HEK293 (cell line): ENCODE data around the gene SLC5A12.

Experiments used
- CTCF ChIA-PET: fragments of 350-600 bp; formaldehyde crosslinking; extraction: SDS; loops from one replicate; lab custom pipeline; 2021; ENCODE audit warnings: antibody characterized with exemption; lab: Yijun Ruan, JAX
- POLR2A ChIA-PET: fragments of 300-600 bp; formaldehyde crosslinking; extraction: SDS; loops from one replicate; lab custom pipeline; 2020; ENCODE audit warnings: antibody characterized with exemption, inconsistent platforms; lab: Yijun Ruan, JAX
- H3K27ac ChIP-seq: fragments of 200-500 bp; sonication (Bioruptor generic); 2 replicates; pipeline ENCODE4 v1.5.1; 2014; ENCODE audit warnings: low read depth, low read length, control low read depth, inconsistent platforms; ENCODE audit errors: extremely low read depth
- H3K36me3 ChIP-seq, 2 experiments: fragments of 200-500 bp in 1 of 2; sonication (Bioruptor generic) in 1 of 2; 1 replicate in 1 of 2; 2 replicates in 1 of 2; pipeline ENCODE4 v1.5.1; 2014 to 2017; ENCODE audit warnings: inconsistent platforms in 2 of 2, low read length in 2 of 2; ENCODE audit not compliant: control insufficient read depth in 2 of 2, insufficient read depth in 1 of 2
- H3K4me1 ChIP-seq: fragments of 200-500 bp; sonication (Bioruptor generic); 2 replicates; pipeline ENCODE4 v1.5.1; 2014; ENCODE audit warnings: mild to moderate bottlenecking, low read length, inconsistent platforms; ENCODE audit not compliant: control insufficient read depth, insufficient read depth
- H3K4me3 ChIP-seq: 2 replicates; pipeline ENCODE4 v1.5.1; 2011; ENCODE audit warnings: low read depth, mild to moderate bottlenecking, control low read depth, low read length, moderate library complexity
- H3K9me3 ChIP-seq: fragments of 200-500 bp; sonication (Bioruptor generic); 2 replicates; pipeline ENCODE4 v1.5.1; 2014; ENCODE audit warnings: low read depth, low read length, inconsistent platforms; ENCODE audit not compliant: control insufficient read depth, insufficient read depth
- BCL11A ChIP-seq: fragments of 450-650 bp; formaldehyde crosslinking; IDR thresholded peaks from 2 replicates; pipeline ENCODE4 v1.5.1; 2016; ENCODE audit warnings: low read depth, missing biosample characterization, missing genetic modification characterization
- GLIS2 ChIP-seq: fragments of 450-650 bp; formaldehyde crosslinking; IDR thresholded peaks from 2 replicates; pipeline ENCODE4 v1.5.1; 2016; ENCODE audit warnings: missing biosample characterization, missing genetic modification characterization
- HOXA7 ChIP-seq: sonication (generic); formaldehyde crosslinking; IDR thresholded peaks from 2 replicates; pipeline ENCODE4 v1.8.1; 2022; ENCODE audit warnings: missing genetic modification reagents, borderline replicate concordance
- OSR2 ChIP-seq: fragments of 450-650 bp; formaldehyde crosslinking; IDR thresholded peaks from 2 replicates; pipeline ENCODE4 v1.5.1; 2016; ENCODE audit warnings: missing biosample characterization, missing genetic modification characterization
- SP2 ChIP-seq: fragments of 450-650 bp; formaldehyde crosslinking; IDR thresholded peaks from 2 replicates; pipeline ENCODE4 v1.5.1; 2016; ENCODE audit warnings: missing biosample characterization, missing genetic modification characterization
- SP7 ChIP-seq: fragments of 450-650 bp; formaldehyde crosslinking; IDR thresholded peaks from 2 replicates; pipeline ENCODE4 v1.5.1; 2016; ENCODE audit warnings: missing biosample characterization, missing genetic modification characterization
- ZBTB21 ChIP-seq: fragments of 450-650 bp; formaldehyde crosslinking; IDR thresholded peaks from 2 replicates; pipeline ENCODE4 v1.5.1; 2017; ENCODE audit warnings: missing biosample characterization, missing genetic modification characterization
- ZBTB48 ChIP-seq: fragments of 450-650 bp; formaldehyde crosslinking; IDR thresholded peaks from 2 replicates; pipeline ENCODE4 v1.5.1; 2016; ENCODE audit warnings: missing biosample characterization, missing genetic modification characterization
- ZFHX2 ChIP-seq: fragments of 450-650 bp; formaldehyde crosslinking; conservative IDR thresholded peaks from 2 replicates; pipeline ENCODE4 v1.5.1; 2016; ENCODE audit warnings: missing biosample characterization, missing genetic modification characterization
- ZNF112 ChIP-seq: fragments of 450-650 bp; formaldehyde crosslinking; IDR thresholded peaks from 2 replicates; pipeline ENCODE4 v1.5.0; 2017; ENCODE audit warnings: missing biosample characterization, missing genetic modification characterization
- ZNF274 ChIP-seq, 2 experiments: fragments of 200-500 bp in 1 of 2; fragments of 450-650 bp in 1 of 2; sonication (Bioruptor generic) in 1 of 2; formaldehyde crosslinking in 1 of 2; IDR thresholded peaks; 2 replicates each; pipeline versions ENCODE4 v1.5.1 to v1.6.1; 2014 to 2016; ENCODE audit warnings: borderline replicate concordance in 1 of 2, inconsistent platforms in 1 of 2, low read length in 1 of 2, missing biosample characterization in 1 of 2, missing genetic modification characterization in 1 of 2
- ZNF37A ChIP-seq: fragments of 450-650 bp; IDR thresholded peaks from 2 replicates; pipeline ENCODE4 v1.5.1; 2018; ENCODE audit warnings: missing biosample characterization, missing genetic modification characterization
- ZNF416 ChIP-seq: fragments of 450-650 bp; formaldehyde crosslinking; IDR thresholded peaks from 2 replicates; pipeline ENCODE4 v1.5.1; 2016; ENCODE audit warnings: missing biosample characterization, missing genetic modification characterization
- ZNF473 ChIP-seq: fragments of 450-650 bp; formaldehyde crosslinking; IDR thresholded peaks from 2 replicates; pipeline ENCODE4 v1.5.1; 2017; ENCODE audit warnings: missing biosample characterization, missing genetic modification characterization
- ZNF521 ChIP-seq: fragments of 450-650 bp; formaldehyde crosslinking; IDR thresholded peaks from 2 replicates; pipeline ENCODE4 v1.5.1; 2017; ENCODE audit warnings: missing biosample characterization, mild to moderate bottlenecking, missing genetic modification characterization
- ZNF621 ChIP-seq: fragments of 450-650 bp; formaldehyde crosslinking; IDR thresholded peaks from 2 replicates; pipeline ENCODE4 v1.5.1; 2017; ENCODE audit warnings: missing biosample characterization, missing genetic modification characterization
- ZNF623 ChIP-seq: fragments of 450-650 bp; formaldehyde crosslinking; IDR thresholded peaks from 2 replicates; pipeline ENCODE4 v1.5.1; 2016; ENCODE audit warnings: missing biosample characterization, missing genetic modification characterization
- ZNF654 ChIP-seq: fragments of 450-650 bp; formaldehyde crosslinking; IDR thresholded peaks from 2 replicates; pipeline ENCODE4 v1.5.1; 2016; ENCODE audit warnings: low read depth, missing biosample characterization, missing genetic modification characterization
- ZNF660 ChIP-seq: fragments of 450-650 bp; IDR thresholded peaks from 2 replicates; pipeline ENCODE4 v1.5.1; 2018; ENCODE audit warnings: missing biosample characterization, mild to moderate bottlenecking, missing genetic modification characterization
- ZNF830 ChIP-seq: fragments of 450-650 bp; IDR thresholded peaks from 2 replicates; pipeline ENCODE4 v1.5.0; 2018; ENCODE audit warnings: missing biosample characterization, missing genetic modification characterization, low read depth, mild to moderate bottlenecking, moderate library complexity
- TF ChIP-seq, protein P1 (sequence below): fragments of 450-650 bp; IDR thresholded peaks from 2 replicates; pipeline ENCODE4 v1.5.1; 2018; ENCODE audit warnings: missing biosample characterization, mild to moderate bottlenecking, missing genetic modification characterization
- TF ChIP-seq, protein P2 (sequence below): fragments of 450-650 bp; formaldehyde crosslinking; IDR thresholded peaks from 2 replicates; pipeline ENCODE4 v1.5.1; 2016; ENCODE audit warnings: missing biosample characterization, missing genetic modification characterization
- TF ChIP-seq, protein P3 (sequence below): fragments of 450-650 bp; formaldehyde crosslinking; IDR thresholded peaks from 2 replicates; pipeline ENCODE4 v1.5.1; 2016; ENCODE audit warnings: missing biosample characterization, missing genetic modification characterization

SLC5A12 gene

DNA sequence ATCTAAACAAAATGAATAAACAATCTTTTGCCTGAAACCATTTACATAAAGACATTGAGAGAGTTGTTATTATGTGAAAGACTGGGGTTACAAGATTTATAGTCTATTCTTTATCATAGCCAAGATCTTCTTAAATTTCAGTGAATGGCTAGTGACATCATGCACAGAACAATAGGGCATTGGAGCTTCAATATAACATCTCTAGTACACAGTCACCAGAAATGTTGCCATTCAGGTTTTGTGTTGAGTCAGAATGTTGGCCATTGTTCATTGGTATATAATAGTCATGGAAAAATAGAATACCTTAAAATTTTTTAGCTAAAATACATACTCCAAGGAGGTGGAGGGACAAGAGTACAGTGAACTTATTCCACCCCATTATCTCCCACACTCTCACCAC is 44.3 kb downstream of the SLC5A12 start:
- TF ChIP-seq ZNF37A (tag by site-specific recombination) (no peak), ZNF112 (tag by site-specific recombination) (no peak), BCL11A (no peak), ZNF621 (tag by site-specific recombination) (no peak), HOXA7 (CRISPR knock-in tag) (no peak)
- H3K4me3 ChIP-seq, result no peak overlapping the region
- H3K9me3 ChIP-seq, result no peaks in the 10 kb centered on the region
- ChIA-PET CTCF (no interaction called here), POLR2A (no interaction called here)
- no peak overlapping the region for H3K27ac ChIP-seq
- no peaks in the 10 kb centered on the region for H3K36me3 ChIP-seq
- H3K4me1 ChIP-seq, result no peaks in the 10 kb centered on the region

DNA sequence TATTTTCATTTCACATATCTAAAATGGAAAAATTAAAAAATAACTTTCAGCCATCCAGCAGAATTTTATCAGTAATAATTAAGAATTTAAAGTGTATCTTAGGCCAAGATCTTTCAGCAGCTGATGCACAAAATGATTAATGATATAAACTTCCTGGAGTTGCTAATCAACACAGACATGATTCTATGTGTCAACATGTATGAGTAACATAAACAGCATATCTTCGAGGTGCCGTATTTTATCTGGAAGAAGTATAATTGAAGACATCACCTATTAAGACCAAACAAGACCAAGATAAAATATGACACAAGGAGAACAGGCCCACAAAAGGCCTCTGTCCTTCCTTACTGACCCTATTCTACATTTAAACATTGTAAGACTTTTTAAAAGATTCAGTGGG is 45.2 kb downstream of the SLC5A12 start:
- no peak overlapping the region for H3K27ac ChIP-seq
- H3K4me3 ChIP-seq, result no peak overlapping the region
- ChIA-PET POLR2A (no interaction called here), CTCF (no interaction called here)
- no peaks in the 10 kb centered on the region for H3K4me1 ChIP-seq
- no peaks in the 10 kb centered on the region for H3K36me3 ChIP-seq
- no peak for TF ChIP-seq ZNF416
- no peak for TF ChIP-seq ZNF654 (tag by site-specific recombination)
- no peak for TF ChIP-seq OSR2 (tag by site-specific recombination)
- no peak for TF ChIP-seq ZNF660 (tag by site-specific recombination)
- no peak for TF ChIP-seq ZNF830 (tag by site-specific recombination)
- TF ChIP-seq ZNF473 (tag by site-specific recombination), result no peak
- TF ChIP-seq, protein P1, sequence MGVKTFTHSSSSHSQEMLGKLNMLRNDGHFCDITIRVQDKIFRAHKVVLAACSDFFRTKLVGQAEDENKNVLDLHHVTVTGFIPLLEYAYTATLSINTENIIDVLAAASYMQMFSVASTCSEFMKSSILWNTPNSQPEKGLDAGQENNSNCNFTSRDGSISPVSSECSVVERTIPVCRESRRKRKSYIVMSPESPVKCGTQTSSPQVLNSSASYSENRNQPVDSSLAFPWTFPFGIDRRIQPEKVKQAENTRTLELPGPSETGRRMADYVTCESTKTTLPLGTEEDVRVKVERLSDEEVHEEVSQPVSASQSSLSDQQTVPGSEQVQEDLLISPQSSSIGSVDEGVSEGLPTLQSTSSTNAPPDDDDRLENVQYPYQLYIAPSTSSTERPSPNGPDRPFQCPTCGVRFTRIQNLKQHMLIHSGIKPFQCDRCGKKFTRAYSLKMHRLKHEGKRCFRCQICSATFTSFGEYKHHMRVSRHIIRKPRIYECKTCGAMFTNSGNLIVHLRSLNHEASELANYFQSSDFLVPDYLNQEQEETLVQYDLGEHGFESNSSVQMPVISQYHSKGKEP (tag by site-specific recombination), result no peak
- no peak for TF ChIP-seq ZNF274 (IDR thresholded peaks at IDR 0.05; ENCODE audit: low read length)
- no peak for TF ChIP-seq ZNF274 (tag by site-specific recombination; IDR thresholded peaks at IDR 0.05; ENCODE audit: borderline replicate concordance)
- no peak for TF ChIP-seq ZNF623 (tag by site-specific recombination)
- TF ChIP-seq ZBTB21 (tag by site-specific recombination), result no peak
- TF ChIP-seq SP7 (tag by site-specific recombination), result no peak
- no peak for TF ChIP-seq ZFHX2 (tag by site-specific recombination)
- TF ChIP-seq, protein P2, sequence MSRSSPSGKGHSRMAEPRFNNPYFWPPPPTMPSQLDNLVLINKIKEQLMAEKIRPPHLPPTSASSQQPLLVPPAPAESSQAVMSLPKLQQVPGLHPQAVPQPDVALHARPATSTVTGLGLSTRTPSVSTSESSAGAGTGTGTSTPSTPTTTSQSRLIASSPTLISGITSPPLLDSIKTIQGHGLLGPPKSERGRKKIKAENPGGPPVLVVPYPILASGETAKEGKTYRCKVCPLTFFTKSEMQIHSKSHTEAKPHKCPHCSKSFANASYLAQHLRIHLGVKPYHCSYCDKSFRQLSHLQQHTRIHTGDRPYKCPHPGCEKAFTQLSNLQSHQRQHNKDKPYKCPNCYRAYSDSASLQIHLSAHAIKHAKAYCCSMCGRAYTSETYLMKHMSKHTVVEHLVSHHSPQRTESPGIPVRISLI (tag by site-specific recombination), result no peak
- TF ChIP-seq ZBTB48 (tag by site-specific recombination), result no peak
- TF ChIP-seq SP2 (tag by site-specific recombination), result no peak
- TF ChIP-seq ZNF521 (tag by site-specific recombination), result no peak
- no peaks in the 10 kb centered on the region for H3K9me3 ChIP-seq

DNA sequence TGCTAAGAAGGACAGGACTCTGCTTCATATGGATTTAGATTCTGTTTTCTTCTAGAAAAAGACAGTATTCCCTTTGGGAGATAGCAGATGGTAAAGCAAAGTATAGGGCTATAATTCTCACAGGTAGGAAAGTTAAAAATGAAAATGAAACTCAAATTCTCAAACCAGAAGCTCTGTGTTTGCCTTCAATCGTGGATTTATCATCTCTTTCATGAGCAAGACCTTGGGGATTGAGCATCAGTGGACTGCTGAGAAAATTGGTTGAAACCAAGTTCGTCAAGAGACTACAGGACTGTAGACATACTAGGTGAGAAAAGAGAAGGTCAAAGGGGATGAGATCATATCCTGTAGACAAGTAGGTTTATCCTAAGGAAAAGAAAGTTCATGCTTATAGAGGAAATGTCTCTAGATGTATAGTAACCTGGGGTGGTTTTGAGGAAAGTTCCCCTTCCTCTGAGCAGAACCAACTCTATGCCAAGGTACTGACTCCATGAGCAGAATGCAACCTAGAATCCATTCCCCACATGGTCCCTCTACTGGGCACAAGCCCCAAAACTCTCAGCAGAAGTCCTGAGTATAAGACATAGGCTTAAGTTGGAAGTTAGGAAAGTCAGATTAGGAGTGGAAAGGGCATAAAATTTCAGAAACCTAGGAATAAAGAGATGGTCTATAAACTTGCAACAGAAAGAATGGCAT is 46.5 kb downstream of the SLC5A12 start:
- TF ChIP-seq, protein P3, sequence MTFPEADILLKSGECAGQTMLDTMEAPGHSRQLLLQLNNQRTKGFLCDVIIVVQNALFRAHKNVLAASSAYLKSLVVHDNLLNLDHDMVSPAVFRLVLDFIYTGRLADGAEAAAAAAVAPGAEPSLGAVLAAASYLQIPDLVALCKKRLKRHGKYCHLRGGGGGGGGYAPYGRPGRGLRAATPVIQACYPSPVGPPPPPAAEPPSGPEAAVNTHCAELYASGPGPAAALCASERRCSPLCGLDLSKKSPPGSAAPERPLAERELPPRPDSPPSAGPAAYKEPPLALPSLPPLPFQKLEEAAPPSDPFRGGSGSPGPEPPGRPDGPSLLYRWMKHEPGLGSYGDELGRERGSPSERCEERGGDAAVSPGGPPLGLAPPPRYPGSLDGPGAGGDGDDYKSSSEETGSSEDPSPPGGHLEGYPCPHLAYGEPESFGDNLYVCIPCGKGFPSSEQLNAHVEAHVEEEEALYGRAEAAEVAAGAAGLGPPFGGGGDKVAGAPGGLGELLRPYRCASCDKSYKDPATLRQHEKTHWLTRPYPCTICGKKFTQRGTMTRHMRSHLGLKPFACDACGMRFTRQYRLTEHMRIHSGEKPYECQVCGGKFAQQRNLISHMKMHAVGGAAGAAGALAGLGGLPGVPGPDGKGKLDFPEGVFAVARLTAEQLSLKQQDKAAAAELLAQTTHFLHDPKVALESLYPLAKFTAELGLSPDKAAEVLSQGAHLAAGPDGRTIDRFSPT (tag by site-specific recombination), result no peak
- no peak for TF ChIP-seq GLIS2
- Histone ChIP-seq H3K4me1 (no peaks in the 10 kb centered on the region), H3K9me3 (no peaks in the 10 kb centered on the region), H3K36me3 (no peaks in the 10 kb centered on the region), H3K4me3 (no peak overlapping the region), H3K27ac (no peak overlapping the region)
- ChIA-PET POLR2A (no interaction called here), CTCF (no interaction called here)
